Stimulated activated naive CD8-positive, alpha-beta T cell treated with anti-CD3 and anti-CD28 coated beads, Interleukin-15, Interleukin-2, amounts not matched to agents 100 ng/mL and 50 ng/mL, for 24 hours (primary cell): ENCODE data around the gene CHMP5.
A peak's percentile ranks its signal among the peaks of the same experiment; 100 is the strongest.

Source experiments
- H3K27ac Mint-ChIP-seq: one replicate; pipeline ENCODE4 v1.8.0; 2021; ENCODE audit warnings: mild to moderate bottlenecking, mixed read lengths
- H3K27me3 Mint-ChIP-seq: one replicate; pipeline ENCODE4 v1.8.0; 2021; ENCODE audit warnings: mixed read lengths
- H3K36me3 Mint-ChIP-seq: one replicate; pipeline ENCODE4 v1.8.0; 2021; ENCODE audit warnings: low read depth, mixed read lengths
- H3K4me1 Mint-ChIP-seq: one replicate; pipeline ENCODE4 v1.8.0; 2021; ENCODE audit warnings: low read depth, mixed read lengths
- H3K4me3 Mint-ChIP-seq: one replicate; pipeline ENCODE4 v1.8.0; 2021; ENCODE audit warnings: mild to moderate bottlenecking, mixed read lengths
- H3K9me3 Mint-ChIP-seq: one replicate; pipeline ENCODE4 v1.8.0; 2021; ENCODE audit warnings: mixed read lengths

The CHMP5 gene

GRCh38 chr9:33285502-33285901 is 20.7 kb downstream of the CHMP5 start:
- H3K36me3 Mint-ChIP-seq = peaks cover 14% of the 10 kb centered on the region
- no peak overlapping the region for H3K27ac Mint-ChIP-seq
- no peaks in the 10 kb centered on the region for H3K9me3 Mint-ChIP-seq
- H3K27me3 Mint-ChIP-seq = no peaks in the 10 kb centered on the region
- no peak overlapping the region for H3K4me3 Mint-ChIP-seq
- H3K4me1 Mint-ChIP-seq = peaks cover 18% of the 10 kb centered on the region

GRCh38 chr9:33287087-33287490 is 22.2 kb downstream of the CHMP5 start:
- H3K27ac Mint-ChIP-seq = no peak overlapping the region
- peaks cover 34% of the 10 kb centered on the region for H3K4me1 Mint-ChIP-seq
- H3K27me3 Mint-ChIP-seq = no peaks in the 10 kb centered on the region
- no peak overlapping the region for H3K4me3 Mint-ChIP-seq
- H3K9me3 Mint-ChIP-seq = no peaks in the 10 kb centered on the region
- H3K36me3 Mint-ChIP-seq = peaks cover 23% of the 10 kb centered on the region

DNA sequence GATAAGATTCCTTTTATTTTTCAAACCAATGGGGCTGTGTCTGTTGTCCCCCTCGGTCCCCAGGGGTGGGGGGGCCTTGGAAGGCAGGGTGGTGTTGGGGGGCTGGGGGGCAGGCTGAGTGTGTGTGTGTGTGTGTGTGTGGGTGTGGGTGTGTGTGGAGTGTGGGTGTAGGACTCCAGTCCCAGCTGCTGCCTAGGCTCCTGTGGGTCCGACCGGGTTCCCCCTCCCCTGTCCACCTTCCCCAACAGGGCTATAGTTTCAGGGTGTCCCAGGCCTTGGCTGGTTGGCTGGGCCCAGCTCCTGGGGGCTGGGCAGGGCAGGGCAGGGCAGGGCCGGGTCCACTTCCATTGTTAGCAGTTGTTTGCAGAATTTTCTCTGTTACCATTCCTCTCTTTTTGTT is 23.4 kb downstream of the CHMP5 start:
- Mint-ChIP-seq H3K36me3 (peaks cover 25% of the 10 kb centered on the region), H3K27ac (peak overlapping the region; percentile 84), H3K27me3 (no peaks in the 10 kb centered on the region), H3K4me3 (peak overlapping the region; percentile 30), H3K9me3 (no peaks in the 10 kb centered on the region), H3K4me1 (peaks cover 45% of the 10 kb centered on the region)

DNA sequence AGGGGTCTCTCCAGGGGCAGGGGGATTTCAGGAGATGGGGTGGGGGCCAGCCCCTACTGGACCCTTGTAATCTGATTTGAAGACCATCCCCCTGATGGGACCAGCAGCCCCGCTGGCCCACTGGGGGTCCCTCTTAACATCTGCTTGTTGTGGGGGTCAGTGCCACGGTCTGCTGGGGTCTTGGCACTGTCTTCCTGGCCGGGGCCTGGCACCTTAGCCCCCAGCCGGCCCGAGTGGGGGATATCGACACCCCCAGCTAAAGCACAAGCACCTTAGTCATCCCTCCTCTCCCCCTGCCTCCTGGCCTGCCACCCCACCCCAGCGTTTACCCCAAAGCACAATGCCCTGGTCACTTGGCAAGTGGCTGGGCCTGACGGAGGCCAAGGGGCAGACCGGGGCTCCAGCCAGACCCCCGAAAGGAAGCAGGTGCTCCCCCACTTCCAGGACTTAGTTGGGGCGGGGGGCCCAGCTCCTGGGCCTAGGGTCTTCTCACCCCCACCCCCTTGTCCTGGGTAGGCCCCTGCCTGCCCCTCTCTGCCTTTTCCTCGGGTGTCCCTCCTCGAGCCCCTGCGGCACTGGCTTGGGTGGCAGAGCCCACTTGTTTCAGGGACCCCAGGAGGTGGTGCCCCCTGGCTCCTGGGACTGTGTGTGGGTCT is 24.1 kb downstream of the CHMP5 start:
- Mint-ChIP-seq H3K36me3 (peaks cover 31% of the 10 kb centered on the region), H3K4me3 (peak overlapping the region; percentile 30), H3K9me3 (no peaks in the 10 kb centered on the region), H3K4me1 (peaks cover 52% of the 10 kb centered on the region), H3K27ac (peak overlapping the region; percentile 100), H3K27me3 (no peaks in the 10 kb centered on the region)

- peak overlapping the region; percentile 99 for H3K4me3 Mint-ChIP-seq
- peak overlapping the region; percentile 100 for H3K27ac Mint-ChIP-seq
- H3K36me3 Mint-ChIP-seq = peaks cover 36% of the 10 kb centered on the region
- no peaks in the 10 kb centered on the region for H3K9me3 Mint-ChIP-seq
- no peaks in the 10 kb centered on the region for H3K27me3 Mint-ChIP-seq
- H3K4me1 Mint-ChIP-seq = peaks cover 58% of the 10 kb centered on the region
These were observed 24.6 kb downstream of the CHMP5 start for GRCh38 chr9:33289496-33289895.

- H3K36me3 Mint-ChIP-seq = peaks cover 40% of the 10 kb centered on the region
- H3K4me1 Mint-ChIP-seq = peaks cover 62% of the 10 kb centered on the region
- H3K9me3 Mint-ChIP-seq = no peaks in the 10 kb centered on the region
- no peaks in the 10 kb centered on the region for H3K27me3 Mint-ChIP-seq
- peak overlapping the region; percentile 100 for H3K27ac Mint-ChIP-seq
- H3K4me3 Mint-ChIP-seq = peak overlapping the region; percentile 99
These were observed 25.0 kb downstream of the CHMP5 start for GRCh38 chr9:33289936-33290246.

DNA sequence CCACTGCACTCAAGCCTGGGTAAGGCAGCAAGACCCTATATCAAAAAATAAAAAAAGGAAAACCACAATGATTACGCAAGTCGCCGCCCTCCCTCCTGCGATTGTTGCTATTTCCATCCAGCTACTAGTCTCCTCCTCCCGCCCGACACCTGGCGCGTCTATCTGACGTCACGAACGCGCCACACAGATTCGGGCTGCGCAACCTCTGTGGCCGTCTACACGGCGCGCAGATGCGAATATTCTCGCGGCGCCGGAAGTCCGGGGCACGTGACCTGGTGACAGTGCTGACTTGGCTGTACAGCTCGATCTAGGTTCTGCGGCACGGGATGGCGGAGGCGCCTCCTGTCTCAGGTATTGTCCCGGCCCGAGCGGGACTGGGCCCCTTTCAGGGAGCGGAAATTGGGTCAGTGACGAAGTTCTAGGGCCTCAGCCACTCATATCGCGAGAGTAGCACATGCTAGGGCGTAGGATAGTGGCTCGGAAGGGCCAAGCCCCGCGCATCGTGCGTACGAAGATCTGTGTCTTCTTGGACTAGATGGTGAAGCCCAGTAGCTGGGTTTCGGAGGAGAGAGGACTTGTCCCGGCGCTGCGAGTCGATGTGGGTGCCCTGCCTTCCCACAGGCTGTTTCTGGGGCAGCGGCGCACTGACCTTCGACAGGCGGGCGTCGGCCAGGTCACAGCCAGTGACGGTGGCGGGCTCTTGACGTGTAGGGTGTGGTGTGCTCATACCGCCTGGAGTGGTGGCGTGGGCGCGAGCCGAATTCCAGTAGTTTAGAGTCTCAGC is 25.6 kb downstream of the CHMP5 start, which contains the start of gene NFX1:
Gene NFX1, plus strand, starts transcription at position 270 of the 784 bp plus-strand sequence. Its CDS starts 57 bp downstream, at position 327.
- no peaks in the 10 kb centered on the region for H3K27me3 Mint-ChIP-seq
- peak within 1 kb of the TSS; percentile 99 for H3K4me3 Mint-ChIP-seq
- peaks cover 44% of the 10 kb centered on the region for H3K36me3 Mint-ChIP-seq
- no peaks in the 10 kb centered on the region for H3K9me3 Mint-ChIP-seq
- H3K4me1 Mint-ChIP-seq = peaks cover 67% of the 10 kb centered on the region
- peak within 1 kb of the TSS; percentile 100 for H3K27ac Mint-ChIP-seq

DNA sequence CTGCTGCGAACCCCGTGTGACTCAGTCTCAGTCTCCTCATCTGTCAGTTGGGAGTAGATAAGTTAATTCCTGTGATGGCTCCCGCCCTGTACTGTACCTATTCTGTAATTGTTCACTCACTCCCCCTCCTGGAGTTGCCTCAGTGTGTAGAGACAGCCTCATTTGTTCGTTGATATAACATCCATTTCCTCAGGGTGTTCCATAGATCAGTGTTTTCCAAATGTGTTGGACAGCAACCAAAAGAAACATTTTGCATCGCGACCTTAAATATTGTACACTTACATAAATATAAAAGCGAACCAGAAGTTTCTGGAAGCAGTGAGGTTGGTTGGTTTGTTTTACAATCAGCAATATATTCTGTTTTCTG is 26.2 kb downstream of the CHMP5 start:
- peaks cover 73% of the 10 kb centered on the region for H3K4me1 Mint-ChIP-seq
- H3K4me3 Mint-ChIP-seq = peak overlapping the region; percentile 99
- peaks cover 50% of the 10 kb centered on the region for H3K36me3 Mint-ChIP-seq
- no peaks in the 10 kb centered on the region for H3K9me3 Mint-ChIP-seq
- H3K27me3 Mint-ChIP-seq = no peaks in the 10 kb centered on the region
- peak overlapping the region; percentile 100 for H3K27ac Mint-ChIP-seq

GRCh38 chr9:33291901-33292300 is 27.1 kb downstream of the CHMP5 start:
- H3K4me3 Mint-ChIP-seq = peak overlapping the region; percentile 99
- H3K27me3 Mint-ChIP-seq = no peaks in the 10 kb centered on the region
- no peaks in the 10 kb centered on the region for H3K9me3 Mint-ChIP-seq
- H3K4me1 Mint-ChIP-seq = peaks cover 79% of the 10 kb centered on the region
- peaks cover 59% of the 10 kb centered on the region for H3K36me3 Mint-ChIP-seq
- peak overlapping the region; percentile 100 for H3K27ac Mint-ChIP-seq

DNA sequence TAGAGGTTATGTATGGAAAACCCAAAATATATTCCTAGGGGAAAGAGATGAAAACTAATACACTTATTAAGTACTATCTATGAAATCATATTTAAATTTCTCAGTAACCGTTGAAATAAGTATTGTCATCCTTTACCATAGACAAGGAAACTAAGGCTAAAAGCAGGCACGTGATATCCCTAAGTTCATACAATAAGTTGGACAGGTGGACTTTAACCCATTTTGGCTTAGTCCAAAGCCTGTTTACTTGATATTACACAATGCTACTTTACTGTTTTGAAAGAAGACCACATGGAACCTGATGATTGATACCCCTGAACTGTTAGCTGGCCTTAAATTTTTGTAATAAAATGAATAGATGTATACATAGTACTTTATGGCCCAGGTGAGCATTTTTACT is 28.9 kb downstream of the CHMP5 start:
- H3K27ac Mint-ChIP-seq = peak overlapping the region; percentile 56
- H3K4me1 Mint-ChIP-seq = peaks cover 87% of the 10 kb centered on the region
- H3K36me3 Mint-ChIP-seq = peaks cover 78% of the 10 kb centered on the region
- no peaks in the 10 kb centered on the region for H3K27me3 Mint-ChIP-seq
- peak overlapping the region; percentile 17 for H3K4me3 Mint-ChIP-seq
- H3K9me3 Mint-ChIP-seq = no peaks in the 10 kb centered on the region

DNA sequence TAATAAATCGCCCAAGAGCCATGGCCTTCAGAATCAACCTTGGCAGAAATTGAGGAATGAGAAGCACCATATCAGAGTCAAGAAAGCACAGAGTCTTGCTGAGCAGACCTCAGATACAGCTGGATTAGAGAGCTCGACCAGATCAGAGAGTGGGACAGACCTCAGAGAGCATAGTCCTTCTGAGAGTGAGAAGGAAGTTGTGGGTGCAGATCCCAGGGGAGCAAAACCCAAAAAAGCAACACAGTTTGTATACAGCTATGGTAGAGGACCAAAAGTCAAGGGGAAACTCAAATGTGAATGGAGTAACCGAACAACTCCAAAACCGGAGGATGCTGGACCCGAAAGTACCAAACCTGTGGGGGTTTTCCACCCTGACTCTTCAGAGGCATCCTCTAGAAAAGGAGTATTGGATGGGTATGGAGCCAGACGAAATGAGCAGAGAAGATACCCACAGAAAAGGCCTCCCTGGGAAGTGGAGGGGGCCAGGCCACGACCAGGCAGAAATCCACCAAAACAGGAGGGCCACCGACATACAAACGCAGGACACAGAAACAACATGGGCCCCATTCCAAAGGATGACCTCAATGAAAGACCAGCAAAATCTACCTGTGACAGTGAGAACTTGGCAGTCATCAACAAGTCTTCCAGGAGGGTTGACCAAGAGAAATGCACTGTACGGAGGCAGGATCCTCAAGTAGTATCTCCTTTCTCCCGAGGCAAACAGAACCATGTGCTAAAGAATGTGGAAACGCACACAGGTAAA is 30.0 kb downstream of the CHMP5 start:
- Mint-ChIP-seq H3K4me3 (peak overlapping the region; percentile 57), H3K4me1 (peaks cover 98% of the 10 kb centered on the region), H3K9me3 (no peaks in the 10 kb centered on the region), H3K27me3 (no peaks in the 10 kb centered on the region), H3K36me3 (peaks cover 88% of the 10 kb centered on the region), H3K27ac (peak overlapping the region; percentile 69)

DNA sequence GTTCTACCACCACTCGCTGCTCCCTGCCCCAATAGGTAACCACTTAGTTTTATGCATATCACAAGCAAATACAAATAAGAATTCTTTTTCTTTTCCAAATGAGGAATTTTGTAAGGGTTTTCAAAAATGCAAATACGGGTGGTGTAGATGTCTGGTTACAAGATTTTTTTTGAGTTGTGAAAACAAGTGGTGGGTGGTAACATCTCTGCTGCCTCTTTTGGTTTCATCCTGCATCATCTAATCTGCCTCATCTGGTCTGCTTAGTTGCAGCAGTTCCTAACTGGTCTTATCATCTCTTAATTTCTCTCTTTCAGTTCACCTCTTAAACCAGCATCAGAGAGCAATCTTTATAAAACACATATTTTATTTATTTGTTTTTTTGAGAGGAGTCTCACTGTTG is 30.7 kb downstream of the CHMP5 start:
- H3K27ac Mint-ChIP-seq = peak overlapping the region; percentile 50
- peaks cover 92% of the 10 kb centered on the region for H3K36me3 Mint-ChIP-seq
- H3K27me3 Mint-ChIP-seq = no peaks in the 10 kb centered on the region
- no peaks in the 10 kb centered on the region for H3K9me3 Mint-ChIP-seq
- H3K4me1 Mint-ChIP-seq = peaks cover 99% of the 10 kb centered on the region
- H3K4me3 Mint-ChIP-seq = peak overlapping the region; percentile 55

GRCh38 chr9:33297432-33297831 is 32.6 kb downstream of the CHMP5 start:
- Mint-ChIP-seq H3K9me3 (no peaks in the 10 kb centered on the region), H3K4me3 (peak overlapping the region; percentile 72)

GRCh38 chr9:33300546-33300945 is 35.7 kb downstream of the CHMP5 start:
- Mint-ChIP-seq H3K36me3 (peaks cover 67% of the 10 kb centered on the region), H3K27ac (no peak overlapping the region), H3K9me3 (no peaks in the 10 kb centered on the region), H3K27me3 (no peaks in the 10 kb centered on the region), H3K4me1 (peaks cover 54% of the 10 kb centered on the region), H3K4me3 (no peak overlapping the region)

More at GRCh38 chr9:33297432-33297831, 32.6 kb downstream of the CHMP5 start:
- peaks cover 86% of the 10 kb centered on the region for H3K36me3 Mint-ChIP-seq
- no peaks in the 10 kb centered on the region for H3K27me3 Mint-ChIP-seq
- peaks cover 85% of the 10 kb centered on the region for H3K4me1 Mint-ChIP-seq
- peak overlapping the region; percentile 53 for H3K27ac Mint-ChIP-seq

- H3K27ac Mint-ChIP-seq = no peak overlapping the region
- H3K36me3 Mint-ChIP-seq = peaks cover 42% of the 10 kb centered on the region
- H3K27me3 Mint-ChIP-seq = no peaks in the 10 kb centered on the region
- peaks cover 16% of the 10 kb centered on the region for H3K4me1 Mint-ChIP-seq
- no peak overlapping the region for H3K4me3 Mint-ChIP-seq
- H3K9me3 Mint-ChIP-seq = no peaks in the 10 kb centered on the region
These were observed 39.5 kb downstream of the CHMP5 start for GRCh38 chr9:33304362-33304761.
